ENCODE results near the gene NR1D2.
A peak's percentile ranks its signal among the peaks of the same experiment; 100 is the strongest.

Gene NR1D2

GRCh38 chr3:23932571-23932970, 12.5 kb upstream of the NR1D2 start:
- no peak for DNase-seq

GRCh38 chr3:23934253-23934652, 10.8 kb upstream of the NR1D2 start:
- no peak for DNase-seq

- no peak for DNase-seq
Observed at GRCh38 chr3:23937296-23937695, 7.8 kb upstream of the NR1D2 start.

GRCh38 chr3:23938688-23939087, 6.4 kb upstream of the NR1D2 start:
- no peak for DNase-seq

- DNase-seq = no peak
Observed at GRCh38 chr3:23940775-23941174, 4.3 kb upstream of the NR1D2 start.

- no peak for DNase-seq
Observed at GRCh38 chr3:23941440-23941839, 3.6 kb upstream of the NR1D2 start.

- no peak for DNase-seq
Observed at GRCh38 chr3:23942546-23942945, 2.5 kb upstream of the NR1D2 start.

- no peak for DNase-seq
Observed at GRCh38 chr3:23944007-23944783, 891 bp upstream of the NR1D2 start.

GRCh38 chr3:23945663-23945912, 502 bp downstream of the NR1D2 start:
- no peak for DNase-seq

GRCh38 chr3:23945913-23946687, 1.0 kb downstream of the NR1D2 start:
- peak; percentile 78 to 98 for DNase-seq

GRCh38 chr3:23948761-23949160, 3.7 kb downstream of the NR1D2 start:
- no peak for DNase-seq

GRCh38 chr3:23949784-23950183, 4.7 kb downstream of the NR1D2 start:
- DNase-seq = no peak

- DNase-seq = no peak
Observed at GRCh38 chr3:23950293-23950692, 5.2 kb downstream of the NR1D2 start.

GRCh38 chr3:23952646-23953045, 7.6 kb downstream of the NR1D2 start:
- DNase-seq = no peak

- DNase-seq = no peak
Observed at GRCh38 chr3:23953523-23953922, 8.4 kb downstream of the NR1D2 start.

GRCh38 chr3:23954144-23954543, 9.1 kb downstream of the NR1D2 start:
- DNase-seq = no peak

- no peak for DNase-seq
Observed at GRCh38 chr3:23956701-23957100, 11.6 kb downstream of the NR1D2 start.

GRCh38 chr3:23959135-23959900, 14.2 kb downstream of the NR1D2 start:
- no peak for DNase-seq

- no peak for DNase-seq
Observed at GRCh38 chr3:23960649-23961048, 15.6 kb downstream of the NR1D2 start.

- DNase-seq = no peak
Observed at GRCh38 chr3:23961066-23961465, 16.0 kb downstream of the NR1D2 start.

- no peak for DNase-seq
Observed at GRCh38 chr3:23961913-23962312, 16.8 kb downstream of the NR1D2 start.

- no peak for DNase-seq
Observed at GRCh38 chr3:23964537-23965235, 19.6 kb downstream of the NR1D2 start.

GRCh38 chr3:23966328-23966727, 21.2 kb downstream of the NR1D2 start:
- DNase-seq = no peak
